PC-3 (cell line): Measurements from ENCODE around the gene ENAM. TPM values are rescaled to one million over a fixed set of nuclear protein-coding genes. Genes with fewer than 3 reads are reported as not detected.

ENCODE experiments used
- ATAC-seq: fragments of 200-7000 bp; cut with Tn5 transposase; 2 replicates; pipeline ENCODE4 v1.9.1; 2020; ENCODE audit warnings: mild to moderate bottlenecking, moderate library complexity
- BruUV-seq: library from RNA; stranded (reverse); fragments of 400-500 nt; replicated peaks from 2 replicates; lab custom pipeline; 2021; lab: Mats Ljungman, UMichigan
- CTCF ChIA-PET: fragments of 300-600 bp; sonication (Branson Sonifier 250); formaldehyde crosslinking; loops from one replicate; lab custom pipeline; 2022; ENCODE audit warnings: antibody characterized with exemption; lab: Charles Lee
- POLR2A ChIA-PET: fragments of 300-600 bp; sonication (Branson Sonifier 250); formaldehyde crosslinking; loops from one replicate; lab custom pipeline; 2022; ENCODE audit warnings: antibody characterized with exemption; ENCODE audit not compliant: unreplicated experiment; lab: Charles Lee
- DNase-seq: peaks from one replicate; pipeline ENCODE4 v3.0.0-alpha.2; 2015
- H2AFZ ChIP-seq: fragments of 300-600 bp; sonication (generic); 2 replicates; pipeline ENCODE4 v1.6.0; 2016; ENCODE audit warnings: antibody characterized with exemption, low read length
- H3F3A ChIP-seq: fragments of 300-600 bp; sonication (generic); one replicate; pipeline ENCODE4 v1.6.0; 2017; ENCODE audit warnings: antibody characterized with exemption, low read length, control low read depth, mild to moderate bottlenecking; ENCODE audit not compliant: unreplicated experiment
- H3K27ac ChIP-seq: fragments of 300-600 bp; sonication (generic); 2 replicates; pipeline ENCODE4 v1.5.1; 2016; ENCODE audit warnings: mild to moderate bottlenecking, low read length
- H3K27me3 ChIP-seq: fragments of 300-600 bp; sonication (generic); 2 replicates; pipeline ENCODE4 v1.6.1; 2016; ENCODE audit warnings: low read length, mixed read lengths
- H3K36me3 ChIP-seq: fragments of 300-600 bp; sonication (generic); 2 replicates; pipeline ENCODE4 v1.6.1; 2016; ENCODE audit warnings: low read depth, mixed run types, low read length, mixed read lengths
- H3K4me1 ChIP-seq: fragments of 300-600 bp; sonication (generic); 2 replicates; pipeline ENCODE4 v1.5.1; 2016; ENCODE audit warnings: low read length; ENCODE audit not compliant: insufficient read depth
- H3K4me2 ChIP-seq: fragments of 300-600 bp; sonication (generic); 2 replicates; pipeline ENCODE4 v1.6.0; 2016; ENCODE audit warnings: low read length
- H3K4me3 ChIP-seq: fragments of 300-600 bp; sonication (generic); 2 replicates; pipeline ENCODE4 v1.5.1; 2016; ENCODE audit warnings: mild to moderate bottlenecking, low read length, mixed read lengths
- H3K79me2 ChIP-seq: fragments of 300-600 bp; sonication (generic); 2 replicates; pipeline ENCODE4 v1.6.1; 2017; ENCODE audit warnings: low read length, mixed read lengths
- H3K9ac ChIP-seq: fragments of 300-600 bp; sonication (generic); 2 replicates; pipeline ENCODE4 v1.6.0; 2016; ENCODE audit warnings: mild to moderate bottlenecking, low read length
- H3K9me2 ChIP-seq: fragments of 300-600 bp; sonication (generic); replicated peaks from 2 replicates; pipeline ENCODE4 v1.6.1; 2016; ENCODE audit warnings: mixed run types, low read length, mixed read lengths
- H3K9me3 ChIP-seq: fragments of 300-600 bp; sonication (generic); 2 replicates; pipeline ENCODE4 v1.6.1; 2016; ENCODE audit warnings: low read length, mixed read lengths
- H4K20me1 ChIP-seq: fragments of 300-600 bp; sonication (generic); 2 replicates; pipeline ENCODE4 v1.6.1; 2016; ENCODE audit warnings: low read length, mixed read lengths
- CTCF ChIP-seq: fragments of 300-600 bp; sonication (generic); conservative IDR thresholded peaks from 2 replicates; pipeline ENCODE4 v1.5.1; 2017; ENCODE audit warnings: antibody characterized with exemption, low read depth, mild to moderate bottlenecking, low read length
- EZH2 ChIP-seq: fragments of 300-600 bp; sonication (generic); IDR thresholded peaks from one replicate; pipeline ENCODE4 v1.6.1; 2017; ENCODE audit warnings: antibody characterized with exemption, mild to moderate bottlenecking, low read length; ENCODE audit not compliant: unreplicated experiment
- EZH2phosphoT487 ChIP-seq: fragments of 300-600 bp; sonication (generic); IDR thresholded peaks from 2 replicates; pipeline ENCODE4 v1.6.1; 2018; ENCODE audit warnings: mild to moderate bottlenecking, antibody characterized with exemption, low read length, borderline replicate concordance
- intact Hi-C: fragments of 100-400 bp; cut with micrococcal nuclease; formaldehyde crosslinking; loops from 2 replicates; pipeline ENCODE4 v1.9.0; 2023
- total RNA-seq: library from RNA; depleted of rRNA; stranded (reverse); fragments of >200 nt; gene quantifications from 2 replicates; pipeline ENCODE4 v1.2.3, GENCODE V29; 2014

Gene ENAM
- total RNA-seq, 1 experiment from 2014 or later: not detected

GRCh38 chr4:70591955-70592582 is 36.5 kb upstream of the ENAM start, which contains the start of gene AMBN:
TSS of gene AMBN (plus strand) at chr4:70592256. CDS start at chr4:70592359, 103 bp downstream.
- POLR2A ChIA-PET: no interaction called here

GRCh38 chr4:70594196-70594595 is 34.3 kb upstream of the ENAM start:
- no peaks in the 10 kb centered on the region for H3K9me3 ChIP-seq
- no peaks in the 10 kb centered on the region for H3K9me2 ChIP-seq
- POLR2A ChIA-PET: interaction anchor here (0.6 kb wide), 1 partner anchor 10 kb away, joined by 12 read pairs; no protein-coding TSS in a partner anchor
- H2AFZ ChIP-seq: no peak overlapping the region
- TF ChIP-seq EZH2phosphoT487 (no peak), CTCF (no peak), EZH2 (no peak)
- no peaks in the 10 kb centered on the region for H4K20me1 ChIP-seq
- H3F3A ChIP-seq: no peaks in the 10 kb centered on the region
- DNase-seq: no peak
- no peak overlapping the region for H3K27ac ChIP-seq
- no peaks in the 10 kb centered on the region for H3K4me1 ChIP-seq
- H3K36me3 ChIP-seq: no peaks in the 10 kb centered on the region
- BruUV-seq: no TSS peak
- H3K9ac ChIP-seq: no peak overlapping the region
- no peak overlapping the region for H3K4me2 ChIP-seq
- CTCF ChIA-PET: no interaction called here
- H3K4me3 ChIP-seq: no peak overlapping the region
- ATAC-seq: no peak
- no peaks in the 10 kb centered on the region for H3K79me2 ChIP-seq
- intact Hi-C loops: no loop called here
- H3K27me3 ChIP-seq: 0 out of 2 replicates have a peak, but pooled peaks cover 4% of the 10 kb centered on the region

More at GRCh38 chr4:70591955-70592582, 36.5 kb upstream of the ENAM start, which contains the start of gene AMBN:
- no peak for ATAC-seq
- H3K4me3 ChIP-seq: no peak within 1 kb of the TSS
- DNase-seq: no peak
- no peak within 1 kb of the TSS for H3K9ac ChIP-seq
- no peak within 1 kb of the TSS for H3K27ac ChIP-seq
- H3K27me3 ChIP-seq: 0 out of 2 replicates have a peak, but pooled peaks cover 4% of the 10 kb centered on the region
- no peaks in the 10 kb centered on the region for H3K9me3 ChIP-seq
- H3K79me2 ChIP-seq: no peaks in the 10 kb centered on the region
- no peaks in the 10 kb centered on the region for H3K36me3 ChIP-seq
- no peaks in the 10 kb centered on the region for H3K9me2 ChIP-seq
- H4K20me1 ChIP-seq: no peaks in the 10 kb centered on the region
- H2AFZ ChIP-seq: no peak within 1 kb of the TSS
- no TSS peak for BruUV-seq
- no peak within 1 kb of the TSS for H3K4me2 ChIP-seq
- CTCF ChIA-PET: no interaction called here
- no peak for TF ChIP-seq EZH2
- no peak for TF ChIP-seq EZH2phosphoT487
- TF ChIP-seq CTCF: no peak
- H3K4me1 ChIP-seq: no peaks in the 10 kb centered on the region
- H3F3A ChIP-seq: no peaks in the 10 kb centered on the region
- intact Hi-C loops: no loop called here

- POLR2A ChIA-PET: no interaction called here
- H3F3A ChIP-seq: no peaks in the 10 kb centered on the region
- no peak overlapping the region for H3K4me2 ChIP-seq
- intact Hi-C loops: no loop called here
- CTCF ChIA-PET: no interaction called here
- H2AFZ ChIP-seq: no peak overlapping the region
- H3K27me3 ChIP-seq: no peaks in the 10 kb centered on the region
- BruUV-seq: no TSS peak
- H4K20me1 ChIP-seq: no peaks in the 10 kb centered on the region
- H3K4me3 ChIP-seq: no peak overlapping the region
- no peak overlapping the region for H3K27ac ChIP-seq
- no peaks in the 10 kb centered on the region for H3K36me3 ChIP-seq
- H3K4me1 ChIP-seq: no peaks in the 10 kb centered on the region
- no peaks in the 10 kb centered on the region for H3K9me3 ChIP-seq
- DNase-seq (no peak), ATAC-seq (no peak)
- no peak overlapping the region for H3K9ac ChIP-seq
- TF ChIP-seq EZH2 (no peak), CTCF (no peak), EZH2phosphoT487 (no peak)
- no peaks in the 10 kb centered on the region for H3K9me2 ChIP-seq
- H3K79me2 ChIP-seq: no peaks in the 10 kb centered on the region
These were observed 28.2 kb upstream of the ENAM start for GRCh38 chr4:70600305-70600704.
